PC-9 (cell line): ENCODE measurements around the gene STK32B. TPM values are rescaled to one million over a fixed set of nuclear protein-coding genes. Genes with fewer than 3 reads are reported as not detected.

Source experiments
- BruUV-seq: library from RNA; stranded (reverse); fragments of 400-500 nt; replicated peaks from 2 replicates; lab custom pipeline; 2021; lab: Mats Ljungman, UMichigan
- CTCF ChIA-PET: fragments of 300-600 bp; sonication (Branson Sonifier 250); formaldehyde crosslinking; loops from one replicate; lab custom pipeline; 2022; ENCODE audit warnings: antibody characterized with exemption; lab: Charles Lee
- POLR2A ChIA-PET: fragments of 300-600 bp; sonication (Branson Sonifier 250); formaldehyde crosslinking; loops from one replicate; lab custom pipeline; 2022; ENCODE audit warnings: antibody characterized with exemption; ENCODE audit not compliant: unreplicated experiment; lab: Charles Lee
- DNase-seq, 2 experiments: peaks; one replicate each; pipeline versions ENCODE4 v3.0.0 to v3.0.0-alpha.2; 2015 to 2022; ENCODE audit warnings: mixed read lengths in 1 of 2
- H2AFZ ChIP-seq: fragments of 200-600 bp; sonication (generic); 2 replicates; pipeline ENCODE4 v1.8.1; 2017; ENCODE audit warnings: antibody characterized with exemption
- H3F3A ChIP-seq: fragments of 200-600 bp; sonication (generic); 2 replicates; pipeline ENCODE4 v1.8.1; 2017; ENCODE audit warnings: antibody characterized with exemption, mild to moderate bottlenecking, low read depth; ENCODE audit not compliant: insufficient read depth
- H3K27ac ChIP-seq: fragments of 200-600 bp; sonication (generic); 2 replicates; pipeline ENCODE4 v1.6.1; 2016; ENCODE audit warnings: mixed run types
- H3K27me3 ChIP-seq: fragments of 200-600 bp; sonication (generic); 2 replicates; pipeline ENCODE4 v1.6.1; 2016; ENCODE audit warnings: low read depth, mixed run types; ENCODE audit not compliant: insufficient read depth
- H3K36me3 ChIP-seq: fragments of 200-600 bp; sonication (generic); 2 replicates; pipeline ENCODE4 v1.6.1; 2016; ENCODE audit warnings: low read depth, mixed run types
- H3K4me1 ChIP-seq: fragments of 200-600 bp; sonication (generic); replicated peaks from 2 replicates; pipeline ENCODE4 v1.6.1; 2016; ENCODE audit warnings: mixed run types; ENCODE audit not compliant: insufficient read depth
- H3K4me2 ChIP-seq: fragments of 200-600 bp; sonication (generic); 2 replicates; pipeline ENCODE4 v1.6.1; 2017; ENCODE audit warnings: mixed run types
- H3K4me3 ChIP-seq: fragments of 200-600 bp; sonication (generic); 2 replicates; pipeline ENCODE4 v1.6.1; 2016; ENCODE audit warnings: mixed run types
- H3K79me2 ChIP-seq: fragments of 200-600 bp; sonication (generic); 2 replicates; pipeline ENCODE4 v1.6.1; 2017; ENCODE audit warnings: low read depth, mixed run types
- H3K9me2 ChIP-seq: fragments of 200-600 bp; sonication (generic); 2 replicates; pipeline ENCODE4 v1.8.1; 2017; ENCODE audit warnings: mild to moderate bottlenecking; ENCODE audit not compliant: insufficient read depth
- H3K9me3 ChIP-seq: fragments of 200-600 bp; sonication (generic); 2 replicates; pipeline ENCODE4 v1.8.1; 2016; ENCODE audit warnings: low read depth; ENCODE audit not compliant: insufficient read depth
- H4K20me1 ChIP-seq: fragments of 200-600 bp; sonication (generic); 2 replicates; pipeline ENCODE4 v1.8.1; 2017; ENCODE audit not compliant: insufficient read depth
- EZH2 ChIP-seq: fragments of 200-600 bp; sonication (generic); IDR thresholded peaks from 2 replicates; pipeline ENCODE4 v1.8.0; 2017; ENCODE audit warnings: antibody characterized with exemption, low read depth
- intact Hi-C: fragments of 100-400 bp; cut with micrococcal nuclease; formaldehyde crosslinking; loops from one replicate; pipeline ENCODE4 v1.10.0; 2022; ENCODE audit not compliant: unreplicated experiment
- total RNA-seq: library from RNA; stranded (reverse); gene quantifications from 2 replicates; pipeline ENCODE4 v1.2.3, GENCODE V29; 2021
- TF ChIP-seq, protein P1 (sequence below): fragments of 200-600 bp; sonication (generic); conservative IDR thresholded peaks from 2 replicates; pipeline ENCODE4 v1.6.1; 2017; ENCODE audit warnings: mixed run types, antibody characterized with exemption, mild to moderate bottlenecking, moderate library complexity

The STK32B gene
- total RNA-seq, 1 experiment from 2014 or later = not detected

DNA sequence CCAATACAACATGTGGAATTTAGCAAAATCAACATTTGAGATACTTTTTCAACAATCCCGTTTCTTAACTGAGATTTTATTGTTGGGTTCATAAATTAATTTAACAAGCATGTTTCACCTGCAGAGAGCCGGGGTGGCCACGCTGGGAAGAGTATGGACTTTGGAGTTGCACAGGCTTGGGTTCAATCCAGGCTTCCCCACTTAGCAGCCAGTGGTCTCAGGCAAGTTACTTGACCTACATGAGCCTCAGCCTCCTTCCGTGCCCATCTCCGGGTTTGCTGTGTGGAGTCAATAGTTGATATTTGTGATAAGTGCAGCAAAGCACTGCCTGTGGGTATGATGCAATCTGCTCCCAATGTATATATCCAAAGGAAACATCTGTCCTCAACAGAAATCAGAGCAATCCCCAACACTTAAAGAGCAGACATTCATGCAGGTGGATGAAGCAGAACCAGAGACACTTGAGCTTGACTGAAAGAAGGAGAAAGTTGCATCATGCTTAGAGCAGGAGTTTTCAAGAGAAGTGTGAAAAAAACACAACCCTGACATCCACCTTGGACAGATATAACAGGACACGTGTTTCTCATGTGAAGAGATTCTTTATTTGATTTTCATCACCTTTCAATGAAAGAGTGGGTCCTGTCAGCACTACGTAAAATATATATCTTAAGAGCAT, 37.1 kb upstream of the STK32B start:
- H3K27ac ChIP-seq = no peak overlapping the region
- H3K9me3 ChIP-seq = no peaks in the 10 kb centered on the region
- intact Hi-C loops = no loop called here
- H3K27me3 ChIP-seq = peaks cover 92% of the 10 kb centered on the region
- no peaks in the 10 kb centered on the region for H3K9me2 ChIP-seq
- H3K4me1 ChIP-seq = no peaks in the 10 kb centered on the region
- H3K36me3 ChIP-seq = no peaks in the 10 kb centered on the region
- no peak for DNase-seq
- H4K20me1 ChIP-seq = no peaks in the 10 kb centered on the region
- H2AFZ ChIP-seq = no peak overlapping the region
- BruUV-seq = no TSS peak
- no peak overlapping the region for H3K4me2 ChIP-seq
- TF ChIP-seq, protein P1, sequence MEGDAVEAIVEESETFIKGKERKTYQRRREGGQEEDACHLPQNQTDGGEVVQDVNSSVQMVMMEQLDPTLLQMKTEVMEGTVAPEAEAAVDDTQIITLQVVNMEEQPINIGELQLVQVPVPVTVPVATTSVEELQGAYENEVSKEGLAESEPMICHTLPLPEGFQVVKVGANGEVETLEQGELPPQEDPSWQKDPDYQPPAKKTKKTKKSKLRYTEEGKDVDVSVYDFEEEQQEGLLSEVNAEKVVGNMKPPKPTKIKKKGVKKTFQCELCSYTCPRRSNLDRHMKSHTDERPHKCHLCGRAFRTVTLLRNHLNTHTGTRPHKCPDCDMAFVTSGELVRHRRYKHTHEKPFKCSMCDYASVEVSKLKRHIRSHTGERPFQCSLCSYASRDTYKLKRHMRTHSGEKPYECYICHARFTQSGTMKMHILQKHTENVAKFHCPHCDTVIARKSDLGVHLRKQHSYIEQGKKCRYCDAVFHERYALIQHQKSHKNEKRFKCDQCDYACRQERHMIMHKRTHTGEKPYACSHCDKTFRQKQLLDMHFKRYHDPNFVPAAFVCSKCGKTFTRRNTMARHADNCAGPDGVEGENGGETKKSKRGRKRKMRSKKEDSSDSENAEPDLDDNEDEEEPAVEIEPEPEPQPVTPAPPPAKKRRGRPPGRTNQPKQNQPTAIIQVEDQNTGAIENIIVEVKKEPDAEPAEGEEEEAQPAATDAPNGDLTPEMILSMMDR = no peak
- no peak for TF ChIP-seq EZH2
- no peaks in the 10 kb centered on the region for H3K79me2 ChIP-seq
- ChIA-PET POLR2A (no interaction called here), CTCF (no interaction called here)
- H3K4me3 ChIP-seq = no peak overlapping the region
- no peaks in the 10 kb centered on the region for H3F3A ChIP-seq

DNA sequence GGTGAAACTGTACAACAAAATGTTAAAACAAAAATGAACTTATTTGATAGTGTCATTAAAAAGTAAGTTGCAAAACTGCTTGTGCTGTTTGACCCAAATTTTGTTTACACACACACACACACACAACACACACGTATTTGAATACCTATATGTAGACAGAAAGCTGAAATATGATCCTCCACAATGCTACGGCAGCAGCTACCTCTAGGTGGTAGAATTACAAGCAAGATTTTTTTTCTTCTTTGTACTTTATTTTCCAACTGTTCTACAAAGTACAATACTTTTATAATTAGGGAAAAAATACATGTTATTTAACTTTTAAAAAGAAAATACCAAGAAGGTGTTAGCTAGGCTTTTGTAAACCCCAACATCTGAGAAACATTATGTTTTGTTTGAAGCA, 33.2 kb upstream of the STK32B start:
- no TSS peak for BruUV-seq
- H2AFZ ChIP-seq = no peak overlapping the region
- DNase-seq = no peak
- peaks cover 81% of the 10 kb centered on the region for H3K27me3 ChIP-seq
- no peaks in the 10 kb centered on the region for H3K4me1 ChIP-seq
- no peak for TF ChIP-seq EZH2
- TF ChIP-seq, protein P1 = no peak
- no peaks in the 10 kb centered on the region for H4K20me1 ChIP-seq
- no peaks in the 10 kb centered on the region for H3K9me3 ChIP-seq
- H3K9me2 ChIP-seq = no peaks in the 10 kb centered on the region
- H3K36me3 ChIP-seq = no peaks in the 10 kb centered on the region
- no peak overlapping the region for H3K4me2 ChIP-seq
- intact Hi-C loops = no loop called here
- ChIA-PET CTCF (no interaction called here), POLR2A (no interaction called here)
- H3K79me2 ChIP-seq = no peaks in the 10 kb centered on the region
- no peak overlapping the region for H3K27ac ChIP-seq
- no peaks in the 10 kb centered on the region for H3F3A ChIP-seq
- no peak overlapping the region for H3K4me3 ChIP-seq

DNA sequence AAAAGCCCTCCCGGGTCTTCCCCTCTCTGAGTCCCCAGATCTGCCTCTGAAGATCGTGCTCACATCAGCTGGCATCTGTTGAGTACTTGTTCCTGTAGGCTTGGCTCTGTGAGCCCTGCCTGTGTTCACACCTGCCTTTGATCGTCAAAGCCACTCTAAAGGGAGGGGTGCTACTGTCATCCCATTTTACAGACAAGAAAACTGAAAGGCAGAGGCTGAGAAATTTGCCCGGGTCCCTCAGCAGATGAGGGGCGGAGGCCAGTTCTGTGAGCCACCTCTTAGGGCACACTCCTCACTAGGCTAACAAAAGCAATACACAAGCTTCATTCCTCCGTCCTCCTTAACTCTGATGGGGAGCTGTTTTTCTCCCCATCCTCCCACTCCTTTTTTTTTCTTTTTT, 32.7 kb upstream of the STK32B start:
- no TSS peak for BruUV-seq
- no peaks in the 10 kb centered on the region for H4K20me1 ChIP-seq
- H3K79me2 ChIP-seq = no peaks in the 10 kb centered on the region
- intact Hi-C loops = no loop called here
- POLR2A ChIA-PET = no interaction called here
- no peak overlapping the region for H2AFZ ChIP-seq
- H3K9me3 ChIP-seq = no peaks in the 10 kb centered on the region
- H3K4me2 ChIP-seq = no peak overlapping the region
- H3K27ac ChIP-seq = no peak overlapping the region
- H3K9me2 ChIP-seq = no peaks in the 10 kb centered on the region
- no peak for DNase-seq
- TF ChIP-seq, protein P1 = no peak
- no peak for TF ChIP-seq EZH2
- no peaks in the 10 kb centered on the region for H3K36me3 ChIP-seq
- H3F3A ChIP-seq = no peaks in the 10 kb centered on the region
- CTCF ChIA-PET = no interaction called here
- H3K4me1 ChIP-seq = no peaks in the 10 kb centered on the region
- no peak overlapping the region for H3K4me3 ChIP-seq
- peaks cover 81% of the 10 kb centered on the region for H3K27me3 ChIP-seq
